MCF 10A (cell line): ENCODE measurements around the gene AHNAK2. TPM values are rescaled to one million over a fixed set of nuclear protein-coding genes. Genes with fewer than 3 reads are reported as not detected.
"Not testable (repeated sequence)": the region's sequence is repeated elsewhere in the genome, so short reads cannot be mapped to it uniquely, and the experiment has no call there.

Source experiments
- BruUV-seq: library from RNA; stranded (reverse); fragments of 400-500 nt; replicated peaks from 2 replicates; lab custom pipeline; 2021; lab: Mats Ljungman, UMichigan
- CTCF ChIA-PET: fragments of 300-600 bp; sonication (Branson Sonifier 250); formaldehyde crosslinking; extraction: SDS; loops from one replicate; lab custom pipeline; 2021; ENCODE audit warnings: antibody characterized with exemption, inconsistent platforms; lab: Yijun Ruan, JAX
- POLR2A ChIA-PET: fragments of 300-600, 350-650 bp; sonication (Branson Sonifier 250); formaldehyde crosslinking; extraction: SDS; loops from one replicate; lab custom pipeline; 2020; ENCODE audit warnings: antibody characterized with exemption, inconsistent platforms; lab: Yijun Ruan, JAX
- DNase-seq: peaks from one replicate; pipeline ENCODE4 v3.0.0-alpha.2; 2018; ENCODE audit not compliant: unreplicated experiment
- H3K27ac Mint-ChIP-seq: one replicate; pipeline ENCODE4 v1.8.0; 2022; ENCODE audit warnings: mild to moderate bottlenecking, low read depth, mixed read lengths; ENCODE audit not compliant: unreplicated experiment
- H3K27me3 Mint-ChIP-seq: one replicate; pipeline ENCODE4 v1.8.0; 2022; ENCODE audit warnings: mixed read lengths; ENCODE audit not compliant: insufficient read depth, unreplicated experiment
- H3K36me3 Mint-ChIP-seq: one replicate; pipeline ENCODE4 v1.8.0; 2022; ENCODE audit warnings: mild to moderate bottlenecking, moderate library complexity, mixed read lengths; ENCODE audit not compliant: insufficient read depth, unreplicated experiment
- H3K4me1 Mint-ChIP-seq: one replicate; pipeline ENCODE4 v1.8.0; 2022; ENCODE audit warnings: mixed read lengths; ENCODE audit not compliant: insufficient read depth, unreplicated experiment
- H3K4me3 Mint-ChIP-seq: one replicate; pipeline ENCODE4 v1.8.0; 2022; ENCODE audit warnings: mild to moderate bottlenecking, moderate library complexity, mixed read lengths; ENCODE audit not compliant: unreplicated experiment
- H3K9me3 Mint-ChIP-seq: one replicate; pipeline ENCODE4 v1.8.0; 2022; ENCODE audit warnings: mixed read lengths; ENCODE audit not compliant: unreplicated experiment
- intact Hi-C: fragments of 100-400 bp; cut with micrococcal nuclease; formaldehyde crosslinking; loops from 2 replicates; pipeline ENCODE4 v1.14.1; 2022
- total RNA-seq: library from RNA; stranded (reverse); gene quantifications from 2 replicates; pipeline ENCODE4 v1.2.3, GENCODE V29; 2022
- TF ChIP-seq, protein P1 (sequence below): fragments of 200-600 bp; IDR thresholded peaks from one replicate; pipeline ENCODE4 v1.8.0; 2022; ENCODE audit warnings: antibody characterized with exemption, mild to moderate bottlenecking; ENCODE audit not compliant: unreplicated experiment

Gene AHNAK2
- total RNA-seq, 1 experiment from 2014 or later, result 218 TPM

DNA sequence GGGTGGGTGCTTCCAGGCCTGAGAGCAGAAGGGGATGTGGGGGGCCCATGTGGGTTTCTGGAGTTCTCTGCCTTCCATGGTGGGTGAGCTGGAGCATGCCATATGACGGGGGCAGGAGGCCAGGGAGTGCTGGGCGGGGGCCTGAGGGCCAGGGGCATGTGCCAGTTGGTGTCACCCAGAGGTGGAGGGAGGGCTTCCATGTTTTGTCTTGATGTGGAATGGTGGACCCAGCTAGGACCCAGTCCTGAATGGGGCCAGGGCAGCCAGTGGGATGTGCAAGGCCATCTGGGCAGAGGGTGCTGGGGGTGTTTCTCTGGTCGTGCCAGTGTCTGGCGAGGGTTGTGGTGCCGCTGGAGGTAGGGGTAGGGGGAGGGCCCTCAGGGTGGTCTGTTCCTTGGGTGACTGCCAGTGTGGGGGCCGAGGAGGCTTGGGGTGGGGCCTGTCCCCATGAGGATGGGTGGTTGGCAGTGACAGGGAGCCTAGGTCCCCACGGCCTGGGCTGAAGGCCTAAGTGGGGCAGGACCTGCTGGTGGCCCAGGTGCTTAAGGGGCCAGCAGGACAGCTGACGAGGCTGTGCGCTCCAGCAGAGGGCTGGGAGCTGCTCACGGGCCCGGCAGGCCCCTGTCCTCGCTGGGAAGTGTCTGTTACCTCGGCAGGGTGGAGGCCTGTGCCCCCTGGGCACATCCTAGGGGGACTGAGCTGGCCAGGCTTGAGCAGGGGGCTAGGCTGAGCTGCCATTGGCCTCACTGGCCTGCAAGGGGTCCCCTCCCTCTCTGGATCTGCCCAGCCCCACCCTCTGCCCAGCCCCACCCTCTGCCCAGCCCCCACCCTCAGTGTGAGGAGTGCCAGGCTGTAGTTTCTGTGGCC is 86.3 kb downstream of the AHNAK2 start:
- Mint-ChIP-seq H3K9me3 (no peaks in the 10 kb centered on the region), H3K36me3 (peaks cover 23% of the 10 kb centered on the region), H3K27me3 (no peaks in the 10 kb centered on the region), H3K4me1 (no peaks in the 10 kb centered on the region), H3K4me3 (no peak overlapping the region), H3K27ac (no peak overlapping the region)
- TF ChIP-seq, protein P1, sequence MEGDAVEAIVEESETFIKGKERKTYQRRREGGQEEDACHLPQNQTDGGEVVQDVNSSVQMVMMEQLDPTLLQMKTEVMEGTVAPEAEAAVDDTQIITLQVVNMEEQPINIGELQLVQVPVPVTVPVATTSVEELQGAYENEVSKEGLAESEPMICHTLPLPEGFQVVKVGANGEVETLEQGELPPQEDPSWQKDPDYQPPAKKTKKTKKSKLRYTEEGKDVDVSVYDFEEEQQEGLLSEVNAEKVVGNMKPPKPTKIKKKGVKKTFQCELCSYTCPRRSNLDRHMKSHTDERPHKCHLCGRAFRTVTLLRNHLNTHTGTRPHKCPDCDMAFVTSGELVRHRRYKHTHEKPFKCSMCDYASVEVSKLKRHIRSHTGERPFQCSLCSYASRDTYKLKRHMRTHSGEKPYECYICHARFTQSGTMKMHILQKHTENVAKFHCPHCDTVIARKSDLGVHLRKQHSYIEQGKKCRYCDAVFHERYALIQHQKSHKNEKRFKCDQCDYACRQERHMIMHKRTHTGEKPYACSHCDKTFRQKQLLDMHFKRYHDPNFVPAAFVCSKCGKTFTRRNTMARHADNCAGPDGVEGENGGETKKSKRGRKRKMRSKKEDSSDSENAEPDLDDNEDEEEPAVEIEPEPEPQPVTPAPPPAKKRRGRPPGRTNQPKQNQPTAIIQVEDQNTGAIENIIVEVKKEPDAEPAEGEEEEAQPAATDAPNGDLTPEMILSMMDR, result no peak
- no peak for DNase-seq
- CTCF ChIA-PET, result no interaction called here
- intact Hi-C loops, result no loop called here
- POLR2A ChIA-PET, result interaction anchor here (1.7 kb wide), 1 partner anchor 12 kb away, joined by 3 read pairs; no protein-coding TSS in a partner anchor
- no TSS peak for BruUV-seq

DNA sequence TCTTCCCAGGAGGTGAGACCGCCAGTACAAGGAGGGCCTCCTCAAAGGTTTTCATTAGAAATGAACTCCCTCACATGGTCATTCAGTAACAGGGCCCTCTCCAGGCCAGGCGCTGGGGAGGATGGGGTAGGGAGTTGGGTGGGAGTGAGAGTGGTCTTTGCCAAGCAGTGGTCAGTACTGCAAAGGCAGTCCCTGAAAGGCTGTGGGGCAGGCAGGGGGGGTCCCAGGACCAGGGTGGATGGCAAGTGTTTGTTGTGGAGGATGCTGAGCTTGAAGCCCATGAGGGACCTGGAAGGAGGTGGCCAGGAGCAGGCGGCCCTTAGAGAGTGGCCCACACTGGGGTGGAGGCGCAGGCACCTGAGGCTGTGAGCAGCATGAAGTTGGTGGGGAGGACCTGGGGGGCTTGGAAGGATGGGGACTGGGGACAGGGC is 87.0 kb downstream of the AHNAK2 start:
- no peaks in the 10 kb centered on the region for H3K27me3 Mint-ChIP-seq
- intact Hi-C loops, result no loop called here
- POLR2A ChIA-PET, result no interaction called here
- no TSS peak for BruUV-seq
- no peaks in the 10 kb centered on the region for H3K9me3 Mint-ChIP-seq
- no peaks in the 10 kb centered on the region for H3K4me1 Mint-ChIP-seq
- H3K36me3 Mint-ChIP-seq, result peaks cover 18% of the 10 kb centered on the region
- CTCF ChIA-PET, result no interaction called here
- TF ChIP-seq, protein P1, result no peak
- H3K4me3 Mint-ChIP-seq, result no peak overlapping the region
- no peak for DNase-seq
- H3K27ac Mint-ChIP-seq, result no peak overlapping the region

GRCh38 chr14:104890292-104890691 is 87.9 kb downstream of the AHNAK2 start:
- intact Hi-C loops, H3K4me1 Mint-ChIP-seq, H3K4me3 Mint-ChIP-seq, CTCF ChIA-PET, H3K9me3 Mint-ChIP-seq, DNase-seq, H3K27me3 Mint-ChIP-seq, H3K27ac Mint-ChIP-seq, BruUV-seq, POLR2A ChIA-PET: not testable (repeated sequence)
- H3K36me3 Mint-ChIP-seq, result peaks cover 18% of the 10 kb centered on the region

DNA sequence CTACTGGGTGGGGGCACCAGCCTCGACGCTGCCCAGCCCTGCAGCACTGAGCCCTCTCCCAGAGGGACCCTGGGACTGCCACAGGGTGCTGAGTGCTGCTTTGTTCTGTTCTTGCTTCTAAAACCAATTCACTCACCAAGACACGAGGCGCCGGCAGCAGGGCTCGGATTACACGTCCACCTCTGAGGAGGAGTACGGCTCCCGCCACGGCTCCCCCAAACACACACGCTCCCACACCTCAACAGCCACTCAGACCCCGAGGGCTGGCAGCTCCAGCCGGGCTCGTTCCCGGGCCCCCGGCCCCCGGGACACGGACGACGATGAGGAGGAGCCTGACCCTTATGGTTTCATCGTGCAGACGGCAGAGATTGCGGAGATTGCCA is 88.8 kb downstream of the AHNAK2 start:
- ChIA-PET CTCF (no interaction called here), POLR2A (interaction anchor here (0.7 kb wide), 1 partner anchor 893 kb away, joined by 5 read pairs; no protein-coding TSS in a partner anchor)
- TF ChIP-seq, protein P1, result no peak
- Mint-ChIP-seq H3K27me3 (no peaks in the 10 kb centered on the region), H3K36me3 (peaks cover 17% of the 10 kb centered on the region), H3K9me3 (no peaks in the 10 kb centered on the region), H3K4me3 (no peak overlapping the region), H3K4me1 (no peaks in the 10 kb centered on the region), H3K27ac (no peak overlapping the region)
- DNase-seq, result no peak
- BruUV-seq, result no TSS peak
- intact Hi-C loops, result no loop called here
